Neuronal stem cell (in vitro differentiated cells): ENCODE data around the gene LUZP1.

Source experiments
- DNase-seq: peaks from one replicate; pipeline ENCODE4 v3.0.0-alpha.2; 2013; ENCODE audit warnings: low spot score
- H2AFZ ChIP-seq: one replicate; pipeline ENCODE4 v1.6.1; 2013; ENCODE audit warnings: mild to moderate bottlenecking, low read length, inconsistent platforms
- H2AK5ac ChIP-seq: 2 replicates; pipeline ENCODE4 v1.6.1; 2013; ENCODE audit warnings: low read depth, mild to moderate bottlenecking, inconsistent platforms, low read length, moderate library complexity, mixed read lengths
- H2BK120ac ChIP-seq: 2 replicates; pipeline ENCODE4 v1.6.1; 2013; ENCODE audit warnings: low read depth, mild to moderate bottlenecking, inconsistent platforms, low read length, moderate library complexity, mixed read lengths
- H2BK12ac ChIP-seq: one replicate; pipeline ENCODE4 v1.6.1; 2013; ENCODE audit warnings: low read length, inconsistent platforms
- H2BK15ac ChIP-seq: 2 replicates; pipeline ENCODE4 v1.6.1; 2013; ENCODE audit warnings: mild to moderate bottlenecking, low read length, inconsistent platforms, mixed read lengths
- H2BK5ac ChIP-seq: one replicate; pipeline ENCODE4 v1.6.1; 2013; ENCODE audit warnings: inconsistent platforms, mild to moderate bottlenecking, low read length, moderate library complexity
- H3K14ac ChIP-seq: one replicate; pipeline ENCODE4 v1.6.1; 2013; ENCODE audit warnings: low read length, inconsistent platforms
- H3K18ac ChIP-seq: 2 replicates; pipeline ENCODE4 v1.6.1; 2013; ENCODE audit warnings: low read length, inconsistent platforms
- H3K23ac ChIP-seq: 2 replicates; pipeline ENCODE4 v1.6.1; 2013; ENCODE audit warnings: low read depth, mild to moderate bottlenecking, mixed read lengths, low read length, inconsistent platforms; ENCODE audit not compliant: poor library complexity
- H3K27ac ChIP-seq: replicated peaks from 3 replicates; pipeline ENCODE4 v1.5.1; 2013; ENCODE audit warnings: low read length, inconsistent platforms
- H3K27me3 ChIP-seq, 3 experiments: 2 replicates each; pipeline ENCODE4 v1.6.1; 2013; ENCODE audit warnings: low read length in 3 of 3, mild to moderate bottlenecking in 2 of 3, inconsistent platforms in 1 of 3, low read depth in 1 of 3, mixed read lengths in 1 of 3, moderate library complexity in 1 of 3; ENCODE audit not compliant: control insufficient read depth in 3 of 3, insufficient read depth in 3 of 3
- H3K36me3 ChIP-seq, 2 donors: replicated peaks in 1 of 2; 2 replicates each; pipeline ENCODE4 v1.6.1; 2013; ENCODE audit warnings: low read length in 2 of 2; ENCODE audit not compliant: control insufficient read depth in 2 of 2, insufficient read depth in 2 of 2
- H3K4ac ChIP-seq: 2 replicates; pipeline ENCODE4 v1.6.1; 2013; ENCODE audit warnings: inconsistent platforms, mild to moderate bottlenecking, low read length, moderate library complexity
- H3K4me1 ChIP-seq, 2 donors: 1 replicate in 1 of 2; 2 replicates in 1 of 2; pipeline ENCODE4 v1.6.1; 2013; ENCODE audit warnings: low read length in 2 of 2, low read depth in 1 of 2; ENCODE audit not compliant: control insufficient read depth in 2 of 2, insufficient read depth in 1 of 2
- H3K4me2 ChIP-seq: one replicate; pipeline ENCODE4 v1.6.1; 2013; ENCODE audit warnings: mild to moderate bottlenecking, low read length, inconsistent platforms; ENCODE audit not compliant: insufficient read depth, poor library complexity, severe bottlenecking
- H3K4me3 ChIP-seq, 2 donors: 2 replicates each; pipeline ENCODE4 v1.5.1; 2013; ENCODE audit warnings: low read length in 2 of 2, mild to moderate bottlenecking in 2 of 2, inconsistent platforms in 1 of 2, moderate library complexity in 1 of 2
- H3K79me1 ChIP-seq: one replicate; pipeline ENCODE4 v1.6.1; 2013; ENCODE audit warnings: low read depth, mild to moderate bottlenecking, inconsistent platforms, low read length, moderate library complexity
- H3K9ac ChIP-seq: one replicate; pipeline ENCODE4 v1.6.1; 2013; ENCODE audit warnings: mild to moderate bottlenecking, low read depth, low read length, inconsistent platforms; ENCODE audit not compliant: poor library complexity
- H3K9me3 ChIP-seq, 2 donors: replicated peaks in 1 of 2; 2 replicates each; pipeline versions ENCODE3 to v1.6.1; 2013; ENCODE audit warnings: low read length in 2 of 2, mild to moderate bottlenecking in 2 of 2, inconsistent platforms in 1 of 2, low read depth in 1 of 2, mixed read lengths in 1 of 2, moderate library complexity in 1 of 2; ENCODE audit not compliant: control insufficient read depth in 2 of 2, insufficient read depth in 1 of 2
- H4K8ac ChIP-seq: one replicate; pipeline ENCODE4 v1.6.1; 2013; ENCODE audit warnings: low read depth, mild to moderate bottlenecking, inconsistent platforms, low read length, moderate library complexity
- H4K91ac ChIP-seq: one replicate; pipeline ENCODE4 v1.6.1; 2013; ENCODE audit warnings: low read length, low read depth, mild to moderate bottlenecking, inconsistent platforms; ENCODE audit not compliant: poor library complexity
- WGBS, 2 donors: extraction: QIAGEN DNeasy Blood & Tissue Kit; methylation state at CpG; one replicate each; pipeline ENCODE4 v1.1.7; 2013; ENCODE audit warnings: missing lambda C conversion rate in 2 of 2, mixed read lengths in 1 of 2; ENCODE audit not compliant: insufficient read length in 2 of 2, insufficient replicate concordance in 1 of 2; ENCODE audit errors: extremely low coverage in 2 of 2; 5-methylcytosine and 5-hydroxymethylcytosine counted together

The LUZP1 gene

DNA sequence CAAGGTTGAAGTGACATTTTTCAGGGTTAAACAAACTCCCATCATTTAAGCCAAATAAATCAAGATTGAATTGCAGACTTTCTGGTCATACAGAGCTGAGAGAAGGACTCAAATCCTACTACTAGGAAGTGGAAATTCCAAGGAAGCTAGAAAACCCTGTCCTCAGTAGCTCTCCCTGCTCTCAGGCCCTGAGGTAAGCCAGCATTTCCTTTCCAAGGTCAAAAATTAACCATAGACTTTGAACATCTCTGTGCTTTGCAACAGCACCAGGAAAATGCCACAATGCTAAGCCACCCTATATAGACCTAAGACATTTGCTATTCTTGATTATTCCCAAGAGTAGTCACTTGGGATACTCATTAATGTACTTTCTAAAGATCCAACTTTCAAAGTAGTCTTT is 45.1 kb downstream of the LUZP1 start:
- H2BK5ac ChIP-seq, result no peak overlapping the region
- H4K8ac ChIP-seq, result no peak overlapping the region
- H2BK120ac ChIP-seq, result no peak overlapping the region
- H2AFZ ChIP-seq, result no peak overlapping the region
- no peaks in the 10 kb centered on the region for H3K36me3 ChIP-seq
- no peak overlapping the region for H4K91ac ChIP-seq
- no peaks in the 10 kb centered on the region for H3K27me3 ChIP-seq
- no peak for DNase-seq
- H3K4me2 ChIP-seq, result no peak overlapping the region
- H3K9me3 ChIP-seq, result no peaks in the 10 kb centered on the region
- no peak overlapping the region for H3K23ac ChIP-seq
- H3K27ac ChIP-seq, result no peak overlapping the region
- H2BK15ac ChIP-seq, result no peak overlapping the region
- H2BK12ac ChIP-seq, result no peak overlapping the region
- H3K4ac ChIP-seq, result no peak overlapping the region
- no peak overlapping the region for H3K4me3 ChIP-seq
- no peak overlapping the region for H3K18ac ChIP-seq
- H3K9ac ChIP-seq, result no peak overlapping the region
- no peaks in the 10 kb centered on the region for H3K79me1 ChIP-seq
- H3K4me1 ChIP-seq, result peaks cover 3 to 4% of the 10 kb centered on the region in 2 donors
- no peak overlapping the region for H2AK5ac ChIP-seq
- H3K14ac ChIP-seq, result no peak overlapping the region

- Histone ChIP-seq H3K36me3 (no peaks in the 10 kb centered on the region), H2BK5ac (no peak overlapping the region), H3K23ac (no peak overlapping the region), H3K9ac (no peak overlapping the region), H2AFZ (no peak overlapping the region), H4K91ac (no peak overlapping the region), H3K79me1 (no peaks in the 10 kb centered on the region), H3K18ac (no peak overlapping the region), H3K4me3 (no peak overlapping the region), H3K27ac (no peak overlapping the region), H3K9me3 (no peaks in the 10 kb centered on the region), H3K14ac (no peak overlapping the region), H3K4me2 (no peak overlapping the region), H2BK12ac (no peak overlapping the region), H3K4ac (no peak overlapping the region), H3K4me1 (peaks cover 3 to 4% of the 10 kb centered on the region in 2 donors), H2BK120ac (no peak overlapping the region), H2BK15ac (no peak overlapping the region), H3K27me3 (no peaks in the 10 kb centered on the region), H4K8ac (no peak overlapping the region), H2AK5ac (no peak overlapping the region)
- WGBS, 2 donors, result no CpG with 5 or more reads among the region's 4 CpGs
- no peak for DNase-seq
These were observed 45.9 kb downstream of the LUZP1 start for GRCh38 chr1:23122796-23123195.

GRCh38 chr1:23122023-23122748 is 46.5 kb downstream of the LUZP1 start:
- Histone ChIP-seq H2BK15ac (no peak overlapping the region), H2BK12ac (no peak overlapping the region), H3K36me3 (no peaks in the 10 kb centered on the region), H3K4me1 (peaks cover 4 to 5% of the 10 kb centered on the region in 2 donors), H3K4me2 (no peak overlapping the region), H2AK5ac (no peak overlapping the region), H2AFZ (no peak overlapping the region), H3K4ac (no peak overlapping the region), H3K9me3 (no peaks in the 10 kb centered on the region), H2BK5ac (no peak overlapping the region), H3K27me3 (no peaks in the 10 kb centered on the region), H2BK120ac (no peak overlapping the region), H3K18ac (no peak overlapping the region), H3K27ac (no peak overlapping the region), H3K23ac (no peak overlapping the region), H3K9ac (no peak overlapping the region), H3K4me3 (no peak overlapping the region), H3K79me1 (peaks cover 3% of the 10 kb centered on the region), H4K91ac (no peak overlapping the region), H4K8ac (no peak overlapping the region), H3K14ac (no peak overlapping the region)
- WGBS, 2 donors, result no CpG with 5 or more reads among the region's 4 CpGs
- no peak for DNase-seq

- Histone ChIP-seq H2BK12ac (no peak overlapping the region), H4K8ac (no peak overlapping the region), H3K9ac (no peak overlapping the region), H3K4ac (no peak overlapping the region), H3K27me3 (no peaks in the 10 kb centered on the region), H4K91ac (no peak overlapping the region), H3K4me1 (peaks cover 4 to 11% of the 10 kb centered on the region in 2 donors), H3K14ac (no peak overlapping the region), H3K4me2 (no peak overlapping the region), H3K9me3 (no peaks in the 10 kb centered on the region), H3K27ac (no peak overlapping the region), H2BK15ac (no peak overlapping the region), H3K36me3 (peaks cover 0 to 2% of the 10 kb centered on the region in 2 donors), H2AFZ (no peak overlapping the region), H3K79me1 (peaks cover 5% of the 10 kb centered on the region), H3K23ac (no peak overlapping the region), H3K4me3 (no peak overlapping the region), H2BK5ac (no peak overlapping the region), H3K18ac (no peak overlapping the region), H2BK120ac (no peak overlapping the region), H2AK5ac (no peak overlapping the region)
- no CpG with 5 or more reads among the region's 3 CpGs for WGBS, 2 donors
- no peak for DNase-seq
These were observed 48.3 kb downstream of the LUZP1 start for GRCh38 chr1:23120383-23120782.
